Activated CD4-positive, alpha-beta T cell treated with anti-CD3 and anti-CD28 coated beads, Interleukin-2, amount 10 ng/mL, durations not matched to agents 7 days and 5 days (primary cell): ENCODE results near the gene AMBRA1. TPM values are rescaled to one million over a fixed set of nuclear protein-coding genes. Genes with fewer than 3 reads are reported as not detected.
"Not testable (repeated sequence)": the region's sequence is repeated elsewhere in the genome, so short reads cannot be mapped to it uniquely, and the experiment has no call there.

Source experiments
- CTCF ChIA-PET: fragments of 350-600 bp; sonication (Branson Sonifier 250); formaldehyde crosslinking; loops from one replicate; lab custom pipeline; 2021; ENCODE audit warnings: antibody characterized with exemption; lab: Charles Lee
- POLR2A ChIA-PET: fragments of 350-600 bp; sonication (Branson Sonifier 250); formaldehyde crosslinking; loops from one replicate; lab custom pipeline; 2021; ENCODE audit warnings: antibody characterized with exemption; lab: Charles Lee
- DNase-seq: peaks from one replicate; pipeline ENCODE4 v3.0.0-alpha.2; 2020
- H3K27ac Mint-ChIP-seq: one replicate; pipeline ENCODE4 v1.8.0; 2021; ENCODE audit warnings: mild to moderate bottlenecking, moderate library complexity, mixed read lengths
- H3K27me3 Mint-ChIP-seq: one replicate; pipeline ENCODE4 v1.8.0; 2021; ENCODE audit warnings: mixed read lengths
- H3K36me3 Mint-ChIP-seq: one replicate; pipeline ENCODE4 v1.8.0; 2021; ENCODE audit warnings: low read depth, mixed read lengths
- H3K4me1 Mint-ChIP-seq: one replicate; pipeline ENCODE4 v1.8.0; 2021; ENCODE audit warnings: mixed read lengths
- H3K4me3 Mint-ChIP-seq: one replicate; pipeline ENCODE4 v1.8.0; 2021; ENCODE audit warnings: mild to moderate bottlenecking, moderate library complexity, mixed read lengths
- H3K9me3 Mint-ChIP-seq: one replicate; pipeline ENCODE4 v1.8.0; 2021; ENCODE audit warnings: mixed read lengths
- total RNA-seq, 2 experiments: library from RNA; stranded (reverse); gene quantifications; one replicate each; pipeline ENCODE4 v1.2.3, GENCODE V29; 2021

The AMBRA1 gene
- total RNA-seq, 2 experiments from 2014 or later = 38.4 to 40.0 TPM

DNA sequence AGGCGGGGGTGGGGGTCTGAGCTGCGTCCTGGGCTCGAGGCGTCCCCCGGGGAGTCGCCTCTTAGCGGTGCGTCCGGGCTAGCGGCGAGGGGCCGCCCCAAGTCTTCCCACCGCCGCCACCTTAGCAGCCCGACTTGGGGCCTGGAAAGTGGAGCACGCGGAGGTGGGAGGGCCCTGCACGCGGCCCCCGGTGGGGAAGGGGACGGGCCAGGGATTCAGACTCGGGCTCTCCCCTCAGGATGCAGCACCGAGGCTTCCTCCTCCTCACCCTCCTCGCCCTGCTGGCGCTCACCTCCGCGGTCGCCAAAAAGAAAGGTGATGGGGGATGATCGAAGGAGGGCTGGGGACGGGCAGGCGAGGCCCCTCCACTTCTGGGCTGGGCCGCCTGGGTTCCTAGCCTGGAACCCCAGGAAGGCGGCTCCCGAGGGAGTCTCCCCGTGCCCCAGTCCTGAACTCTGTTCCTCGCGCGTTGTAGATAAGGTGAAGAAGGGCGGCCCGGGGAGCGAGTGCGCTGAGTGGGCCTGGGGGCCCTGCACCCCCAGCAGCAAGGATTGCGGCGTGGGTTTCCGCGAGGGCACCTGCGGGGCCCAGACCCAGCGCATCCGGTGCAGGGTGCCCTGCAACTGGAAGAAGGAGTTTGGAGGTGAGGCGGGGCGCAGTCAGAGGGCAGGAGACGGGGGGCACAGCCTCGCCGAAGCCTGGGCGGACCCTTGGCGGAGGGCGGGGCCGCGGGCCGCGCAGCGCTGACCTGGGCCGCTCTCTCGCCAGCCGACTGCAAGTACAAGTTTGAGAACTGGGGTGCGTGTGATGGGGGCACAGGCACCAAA lies 211.8 kb downstream of the AMBRA1 start:
- CTCF ChIA-PET = interaction anchor here (1.2 kb wide), 1 partner anchor 32 kb away, joined by 4 read pairs; no protein-coding TSS in a partner anchor
- Mint-ChIP-seq H3K9me3 (no peaks in the 10 kb centered on the region), H3K36me3 (peaks cover 20% of the 10 kb centered on the region), H3K27ac (no peak overlapping the region), H3K4me1 (peaks cover 11% of the 10 kb centered on the region), H3K27me3 (peaks cover 28% of the 10 kb centered on the region), H3K4me3 (peak overlapping the region; percentile 58)
- no peak for DNase-seq
- POLR2A ChIA-PET = no interaction called here

DNA sequence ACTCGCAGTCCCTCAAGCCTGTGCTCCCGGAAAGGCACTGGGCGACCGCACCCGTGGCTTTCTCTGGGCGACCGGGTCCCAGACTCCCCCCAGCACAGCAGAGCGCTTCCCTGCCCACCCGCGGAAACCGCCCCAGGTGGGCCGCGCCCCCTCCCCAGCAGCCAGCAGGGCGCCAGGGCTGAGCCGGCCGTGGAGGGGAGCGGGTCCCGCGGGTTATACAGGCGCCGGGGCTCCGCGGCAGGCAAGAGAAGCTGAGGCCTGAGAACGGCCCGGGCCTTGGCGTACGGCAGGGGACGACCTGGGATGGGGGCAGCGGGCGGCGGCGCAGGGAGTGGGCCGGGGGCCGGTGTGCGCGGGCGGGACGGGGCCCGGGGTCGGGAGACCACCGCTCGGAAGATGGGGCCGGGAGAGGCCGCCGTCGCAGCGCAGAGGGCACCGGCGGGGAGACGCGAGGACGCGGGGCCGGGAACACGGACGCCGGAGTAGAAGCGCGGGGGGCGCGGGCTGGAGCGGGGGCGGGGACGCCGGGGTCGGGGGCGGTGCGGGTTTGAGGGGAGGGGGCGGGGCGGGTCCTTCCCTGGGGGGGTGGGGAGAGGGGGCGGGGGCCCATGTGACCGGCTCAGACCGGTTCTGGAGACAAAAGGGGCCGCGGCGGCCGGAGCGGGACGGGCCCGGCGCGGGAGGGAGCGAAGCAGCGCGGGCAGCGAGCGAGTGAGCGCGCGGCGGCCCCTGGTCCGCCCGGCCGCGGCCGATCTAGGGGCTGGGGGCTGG lies 212.6 kb downstream of the AMBRA1 start, which contains the start of gene MDK:
Gene MDK (plus strand): TSS at position 622 of the 771 bp plus-strand sequence. CDS start 389 bp downstream, outside the sequence.
- Mint-ChIP-seq H3K36me3 (peaks cover 28% of the 10 kb centered on the region), H3K9me3 (no peaks in the 10 kb centered on the region), H3K4me3 (peak within 1 kb of the TSS; percentile 69), H3K27ac (peak within 1 kb of the TSS; percentile 57), H3K4me1 (peaks cover 11% of the 10 kb centered on the region), H3K27me3 (peaks cover 20% of the 10 kb centered on the region)
- no peak for DNase-seq
- CTCF ChIA-PET = interaction anchor here (4.4 kb wide), 1 partner anchor 29 kb away, joined by 21 read pairs; no protein-coding TSS in a partner anchor
- POLR2A ChIA-PET = no interaction called here

DNA sequence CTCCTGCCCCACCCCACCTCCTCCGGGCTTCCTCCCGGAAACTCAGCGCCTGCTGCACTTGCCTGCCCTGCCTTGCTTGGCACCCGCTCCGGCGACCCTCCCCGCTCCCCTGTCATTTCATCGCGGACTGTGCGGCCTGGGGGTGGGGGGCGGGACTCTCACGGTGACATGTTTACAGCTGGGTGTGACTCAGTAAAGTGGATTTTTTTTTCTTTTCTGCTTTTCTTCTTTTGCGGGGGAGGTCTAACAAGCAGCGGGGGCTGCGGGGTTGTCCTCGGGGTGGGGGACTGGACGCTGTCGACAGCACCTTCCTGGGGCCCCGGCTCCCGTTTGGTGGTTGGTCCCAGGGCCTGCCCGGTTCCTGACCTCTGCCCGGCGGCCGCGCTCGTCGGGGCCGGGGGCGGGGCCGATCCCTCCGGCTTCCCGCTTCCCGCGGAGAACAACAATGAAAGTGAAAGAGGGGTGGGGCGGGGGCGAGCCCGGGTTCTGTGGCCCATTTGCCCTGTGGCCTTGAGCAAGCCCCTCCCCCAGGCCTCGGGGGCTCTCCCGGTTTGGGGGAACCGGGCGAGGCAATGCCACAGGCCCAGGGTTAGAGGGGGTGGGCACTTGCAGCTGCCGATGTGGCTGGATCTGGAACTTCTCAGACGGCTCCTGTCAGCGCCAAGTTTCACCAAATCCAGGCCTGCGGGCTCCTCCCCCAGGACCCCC lies 213.3 kb downstream of the AMBRA1 start:
- H3K4me3 Mint-ChIP-seq = peak overlapping the region; percentile 69
- H3K27ac Mint-ChIP-seq = peak overlapping the region; percentile 57
- DNase-seq = peak; percentile 76
- CTCF ChIA-PET = interaction anchor here (1.0 to 4.4 kb wide), 3 partner anchors 12 to 37 kb away, joined by 3 to 21 read pairs (median 4); no protein-coding TSS in a partner anchor
- peaks cover 17% of the 10 kb centered on the region for H3K27me3 Mint-ChIP-seq
- no peaks in the 10 kb centered on the region for H3K9me3 Mint-ChIP-seq
- POLR2A ChIA-PET = no interaction called here
- peaks cover 29% of the 10 kb centered on the region for H3K36me3 Mint-ChIP-seq
- H3K4me1 Mint-ChIP-seq = peaks cover 11% of the 10 kb centered on the region

DNA sequence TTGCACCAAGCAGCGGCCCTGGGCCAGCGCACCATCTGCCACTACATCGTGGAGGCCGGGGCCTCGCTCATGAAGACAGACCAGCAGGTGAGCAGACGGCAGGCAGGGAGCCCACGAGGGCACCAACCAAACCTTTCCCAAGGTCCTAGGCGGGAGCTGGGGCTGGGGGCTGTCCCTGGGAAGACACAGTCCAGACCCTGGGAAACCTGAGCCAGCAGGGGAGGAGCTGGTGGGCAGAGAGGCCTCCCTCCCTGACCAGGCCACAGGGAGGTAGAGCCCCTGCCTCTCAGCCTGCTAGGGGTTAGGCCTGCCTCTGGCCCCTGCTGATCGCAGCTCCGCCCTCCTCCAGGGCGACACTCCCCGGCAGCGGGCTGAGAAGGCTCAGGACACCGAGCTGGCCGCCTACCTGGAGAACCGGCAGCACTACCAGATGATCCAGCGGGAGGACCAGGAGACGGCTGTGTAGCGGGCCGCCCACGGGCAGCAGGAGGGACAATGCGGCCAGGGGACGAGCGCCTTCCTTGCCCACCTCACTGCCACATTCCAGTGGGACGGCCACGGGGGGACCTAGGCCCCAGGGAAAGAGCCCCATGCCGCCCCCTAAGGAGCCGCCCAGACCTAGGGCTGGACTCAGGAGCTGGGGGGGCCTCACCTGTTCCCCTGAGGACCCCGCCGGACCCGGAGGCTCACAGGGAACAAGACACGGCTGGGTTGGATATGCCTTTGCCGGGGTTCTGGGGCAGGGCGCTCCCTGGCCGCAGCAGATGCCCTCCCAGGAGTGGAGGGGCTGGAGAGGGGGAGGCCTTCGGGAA lies 214.1 kb downstream of the AMBRA1 start:
- Mint-ChIP-seq H3K4me1 (peaks cover 11% of the 10 kb centered on the region), H3K4me3 (peak overlapping the region; percentile 10)

DNA sequence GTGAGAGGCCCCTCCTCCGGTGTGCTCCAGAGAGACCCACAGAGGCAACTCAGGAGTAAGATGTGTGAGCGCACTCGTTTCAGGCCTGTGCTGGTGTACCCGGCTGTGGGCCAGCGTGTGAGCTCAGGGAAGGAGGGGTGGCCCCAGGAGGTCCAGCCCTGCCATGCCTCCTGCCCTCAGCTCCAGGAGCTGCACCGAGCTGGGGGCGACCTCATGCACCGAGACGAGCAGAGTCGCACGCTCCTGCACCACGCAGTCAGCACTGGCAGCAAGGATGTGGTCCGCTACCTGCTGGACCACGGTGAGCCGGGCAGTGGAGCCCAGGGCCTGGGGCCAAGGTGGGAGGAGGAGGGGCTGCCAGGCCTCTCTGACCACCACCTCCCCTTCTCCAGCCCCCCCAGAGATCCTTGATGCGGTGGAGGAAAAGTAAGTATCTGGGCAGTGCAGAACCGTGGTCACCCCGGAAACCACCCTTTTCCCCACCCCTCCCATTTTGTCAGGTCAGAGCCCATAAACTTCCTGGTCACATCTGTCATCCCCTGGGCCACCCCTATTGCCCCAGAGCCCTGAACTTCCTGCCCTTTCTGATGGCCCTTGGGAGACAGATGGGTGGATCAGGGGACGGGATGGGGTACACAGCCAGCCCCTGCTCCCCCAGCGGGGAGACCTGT lies 214.9 kb downstream of the AMBRA1 start:
- ChIA-PET POLR2A (no interaction called here), CTCF (interaction anchor here (1.0 to 4.4 kb wide), 9 partner anchors 9 to 38 kb away, joined by 3 to 21 read pairs (median 6); partner anchors contain the start of gene DGKZ)
- Mint-ChIP-seq H3K9me3 (no peaks in the 10 kb centered on the region), H3K4me3 (peak overlapping the region; percentile 10), H3K36me3 (peaks cover 34% of the 10 kb centered on the region), H3K27ac (peak overlapping the region; percentile 76), H3K4me1 (peaks cover 11% of the 10 kb centered on the region), H3K27me3 (peaks cover 12% of the 10 kb centered on the region)
- DNase-seq = no peak

More for the DNA sequence above, 214.1 kb downstream of the AMBRA1 start:
- peak overlapping the region; percentile 76 for H3K27ac Mint-ChIP-seq
- peaks cover 15% of the 10 kb centered on the region for H3K27me3 Mint-ChIP-seq
- CTCF ChIA-PET = interaction anchor here (1.0 to 4.4 kb wide), 5 partner anchors 11 to 39 kb away, joined by 3 to 21 read pairs (median 4); no protein-coding TSS in a partner anchor
- DNase-seq, H3K9me3 Mint-ChIP-seq, POLR2A ChIA-PET: not testable (repeated sequence)
- peaks cover 34% of the 10 kb centered on the region for H3K36me3 Mint-ChIP-seq

DNA sequence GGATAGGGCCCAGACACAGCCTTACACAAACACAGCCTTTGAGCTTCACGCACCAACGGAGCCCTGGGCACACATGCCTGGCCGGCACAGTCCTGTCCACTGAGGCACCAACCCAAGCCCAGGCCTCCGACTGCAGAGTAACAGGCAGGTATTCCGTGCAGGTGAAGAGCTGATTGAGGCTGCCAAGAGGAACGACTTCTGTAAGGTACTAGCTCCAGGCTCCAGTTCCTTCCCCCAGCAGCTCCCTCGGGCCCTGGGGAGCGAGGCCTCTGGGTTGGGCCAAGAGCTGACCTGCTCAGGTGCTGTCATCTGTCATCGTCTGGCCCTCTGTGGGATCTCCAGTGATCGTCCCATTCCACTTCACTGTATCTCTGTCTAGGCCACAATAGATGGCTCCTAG lies 215.5 kb downstream of the AMBRA1 start:
- Mint-ChIP-seq H3K36me3 (peaks cover 37% of the 10 kb centered on the region), H3K4me1 (peaks cover 11% of the 10 kb centered on the region), H3K27me3 (peaks cover 6% of the 10 kb centered on the region), H3K27ac (no peak overlapping the region), H3K4me3 (no peak overlapping the region), H3K9me3 (no peaks in the 10 kb centered on the region)
- POLR2A ChIA-PET = no interaction called here
- DNase-seq = no peak
- CTCF ChIA-PET = interaction anchor here (1.0 to 4.4 kb wide), 9 partner anchors 9 to 38 kb away, joined by 3 to 21 read pairs (median 6); partner anchors contain the start of gene DGKZ

DNA sequence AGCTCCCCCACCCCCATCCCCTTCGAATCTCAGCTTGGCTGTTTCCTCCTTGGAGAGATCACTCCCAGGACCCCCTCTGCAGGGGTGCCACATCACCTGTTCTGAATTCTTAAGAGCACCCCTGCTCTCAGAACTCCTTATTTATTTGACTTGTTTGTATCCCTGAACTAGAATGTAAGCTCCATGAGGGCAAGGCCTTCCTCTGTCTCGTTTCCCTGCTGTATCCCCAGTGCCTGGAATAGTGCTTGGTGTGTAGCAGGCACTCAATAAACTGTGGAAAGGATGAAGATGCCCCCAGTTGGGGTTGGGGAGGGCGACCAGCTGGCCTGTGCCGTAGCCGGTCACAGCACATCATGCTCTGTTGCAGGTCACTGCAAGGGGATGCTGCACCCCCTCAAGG lies 216.0 kb downstream of the AMBRA1 start:
- no peak overlapping the region for H3K27ac Mint-ChIP-seq
- H3K36me3 Mint-ChIP-seq = peaks cover 37% of the 10 kb centered on the region
- H3K4me3 Mint-ChIP-seq = no peak overlapping the region
- H3K9me3 Mint-ChIP-seq = no peaks in the 10 kb centered on the region
- ChIA-PET CTCF (interaction anchor here (1.0 to 4.4 kb wide), 8 partner anchors 10 to 32 kb away, joined by 4 to 21 read pairs (median 6); partner anchors contain the start of gene DGKZ), POLR2A (no interaction called here)
- DNase-seq = no peak
- peaks cover 4% of the 10 kb centered on the region for H3K27me3 Mint-ChIP-seq
- peaks cover 11% of the 10 kb centered on the region for H3K4me1 Mint-ChIP-seq

DNA sequence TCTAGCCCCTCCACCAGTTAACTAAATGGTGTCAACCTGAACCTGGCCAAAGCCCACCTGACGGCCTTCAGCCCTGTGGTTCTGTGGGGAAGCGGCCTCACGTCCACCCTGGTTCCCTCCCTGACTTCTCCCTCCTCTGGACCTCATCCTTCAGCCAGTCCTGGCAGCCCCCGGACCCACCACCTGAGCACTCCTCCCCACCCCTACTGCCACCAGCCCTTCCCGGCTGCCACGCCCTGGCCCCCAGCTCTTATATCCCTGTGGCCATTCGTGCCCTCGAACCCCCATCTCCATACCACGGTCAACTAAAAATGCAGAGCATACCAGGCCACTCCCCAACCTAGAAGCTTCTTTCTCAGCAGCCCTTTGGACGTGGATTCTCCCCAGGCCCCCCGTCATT lies 216.5 kb downstream of the AMBRA1 start:
- POLR2A ChIA-PET = no interaction called here
- CTCF ChIA-PET = interaction anchor here (1.1 to 4.4 kb wide), 7 partner anchors 10 to 138 kb away, joined by 3 to 21 read pairs (median 4); no protein-coding TSS in a partner anchor
- Mint-ChIP-seq H3K27ac (no peak overlapping the region), H3K9me3 (no peaks in the 10 kb centered on the region), H3K36me3 (peaks cover 41% of the 10 kb centered on the region), H3K4me3 (no peak overlapping the region), H3K4me1 (peaks cover 11% of the 10 kb centered on the region), H3K27me3 (peaks cover 4% of the 10 kb centered on the region)
- no peak for DNase-seq

DNA sequence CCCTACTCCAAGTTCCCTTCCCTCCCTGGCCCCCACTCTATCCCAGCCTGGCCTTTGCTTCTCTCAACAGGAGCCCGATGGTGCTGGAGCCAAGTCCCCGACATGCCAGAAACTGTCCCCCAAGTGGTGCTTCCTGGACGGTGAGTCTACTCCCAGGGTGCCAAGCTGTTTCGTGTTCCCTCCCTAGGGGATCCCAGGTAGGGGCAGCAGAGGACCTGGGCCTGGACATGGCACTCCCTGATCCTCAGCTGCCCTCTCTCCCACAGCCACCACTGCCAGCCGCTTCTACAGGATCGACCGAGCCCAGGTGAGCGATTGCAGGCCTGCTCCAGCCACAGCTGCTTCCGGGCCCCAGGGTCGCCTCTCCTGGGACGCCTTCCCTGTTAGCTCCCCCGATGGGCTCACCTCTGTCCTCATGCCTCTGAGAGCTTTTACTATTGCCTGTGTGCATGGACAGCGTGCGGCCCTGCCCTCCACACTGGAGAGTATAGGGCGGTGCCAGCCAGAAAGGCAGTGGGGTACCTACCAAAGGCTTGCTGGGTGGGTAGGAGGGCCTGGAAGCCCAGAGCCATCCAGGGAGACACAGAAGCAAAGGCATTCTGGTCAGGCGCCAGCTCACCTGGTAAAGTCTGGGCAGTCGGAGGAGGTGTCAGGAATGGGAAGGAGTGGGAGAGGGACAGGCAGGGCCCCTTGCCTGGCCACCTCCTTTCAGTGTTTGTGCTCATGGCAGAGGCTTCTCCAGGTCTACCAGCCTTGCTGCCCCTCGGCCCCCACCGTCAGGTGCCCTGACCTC lies 217.4 kb downstream of the AMBRA1 start:
- POLR2A ChIA-PET = no interaction called here
- Mint-ChIP-seq H3K27ac (no peak overlapping the region), H3K9me3 (no peaks in the 10 kb centered on the region)

DNA sequence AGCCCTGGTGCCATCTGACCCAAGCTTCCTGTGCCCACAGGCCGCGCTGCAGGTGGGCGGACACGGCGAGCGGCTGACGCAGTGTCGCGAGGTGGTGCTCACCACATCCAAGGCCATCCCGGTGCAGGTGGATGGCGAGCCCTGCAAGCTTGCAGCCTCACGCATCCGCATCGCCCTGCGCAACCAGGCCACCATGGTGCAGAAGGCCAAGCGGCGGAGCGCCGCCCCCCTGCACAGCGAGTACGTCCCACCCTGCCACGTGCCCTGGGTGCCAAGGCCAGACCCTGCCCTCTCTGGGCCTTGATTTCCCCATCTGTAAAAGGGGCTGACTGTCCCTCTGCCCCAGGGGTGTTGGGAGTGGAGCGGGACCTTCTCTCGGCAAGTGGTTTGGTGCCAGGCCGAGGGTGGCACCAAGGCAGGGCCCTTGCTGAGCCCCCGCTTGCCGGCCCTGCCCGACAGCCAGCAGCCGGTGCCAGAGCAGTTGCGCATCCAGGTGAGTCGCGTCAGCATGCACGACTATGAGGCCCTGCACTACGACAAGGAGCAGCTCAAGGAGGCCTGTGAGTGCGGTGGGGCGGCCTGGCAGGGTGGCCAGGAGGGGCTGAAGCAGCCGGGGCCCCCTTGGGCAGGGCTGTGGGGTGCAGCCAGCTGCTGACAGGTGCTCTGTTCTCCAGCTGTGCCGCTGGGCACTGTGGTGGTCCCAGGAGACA lies 218.3 kb downstream of the AMBRA1 start:
- DNase-seq = no peak
- Mint-ChIP-seq H3K4me1 (peaks cover 7% of the 10 kb centered on the region), H3K9me3 (no peaks in the 10 kb centered on the region), H3K27me3 (no peaks in the 10 kb centered on the region), H3K4me3 (no peak overlapping the region), H3K36me3 (peaks cover 41% of the 10 kb centered on the region), H3K27ac (no peak overlapping the region)
- ChIA-PET CTCF (no interaction called here), POLR2A (no interaction called here)

More for the DNA sequence above, 217.4 kb downstream of the AMBRA1 start:
- H3K36me3 Mint-ChIP-seq = peaks cover 41% of the 10 kb centered on the region
- H3K4me1 Mint-ChIP-seq = peaks cover 7% of the 10 kb centered on the region
- H3K27me3 Mint-ChIP-seq = no peaks in the 10 kb centered on the region
- CTCF ChIA-PET = interaction anchor here (0.5 to 2.6 kb wide), 5 partner anchors 11 to 137 kb away, joined by 3 to 7 read pairs (median 4); no protein-coding TSS in a partner anchor
- H3K4me3 Mint-ChIP-seq = no peak overlapping the region
- no peak for DNase-seq
